ENCODE results near the gene KANK3. TPM values are rescaled to one million over a fixed set of nuclear protein-coding genes. Genes with fewer than 3 reads are reported as not detected.

KANK3 gene
- total RNA-seq, 1 experiment from 2014 or later, result 7.7 TPM

DNA sequence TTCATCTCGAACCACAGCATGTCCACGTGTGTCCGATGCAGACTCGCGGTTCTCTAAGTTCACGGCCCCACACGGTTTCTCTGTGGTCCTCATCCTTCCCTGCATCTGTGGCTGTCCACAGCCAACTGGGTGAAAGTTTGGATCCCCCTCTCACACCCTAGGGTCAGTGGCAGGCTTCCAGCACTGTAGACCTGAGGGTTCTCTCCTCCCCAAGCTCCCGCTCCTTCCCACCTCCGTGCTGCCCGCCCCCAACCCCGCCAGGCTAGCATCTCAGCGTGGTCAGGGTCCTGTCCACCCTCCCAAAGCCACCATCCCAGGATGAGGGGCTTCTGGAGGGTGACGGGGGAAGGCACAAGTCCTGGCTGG, 23.9 kb upstream of the KANK3 start:
- Histone ChIP-seq H4K91ac (ENCODE audit: insufficient read length, low read depth, low read length) (no peak overlapping the region), H3K4me2 (ENCODE audit: insufficient read depth, insufficient read length, low read length) (peak overlapping the region; percentile 5), H3K4ac (ENCODE audit: low read depth, low read length) (no peak overlapping the region), H3K23me2 (ENCODE audit: insufficient read length, low read depth, low read length, poor library complexity, severe bottlenecking) (peaks cover 6% of the 10 kb centered on the region), H2BK15ac (ENCODE audit: low read depth, low read length) (no peak overlapping the region), H3K9me3 (ENCODE audit: control insufficient read depth, low read depth, low read length) (no peaks in the 10 kb centered on the region), H4K5ac (ENCODE audit: insufficient read length, low read depth, low read length) (no peak overlapping the region), H3K4me1 (ENCODE audit: insufficient read depth, low read length) (peaks cover 4% of the 10 kb centered on the region; the same call in 1 of the 2 replicates), H3K9ac (ENCODE audit: extremely low read depth, insufficient read length, low read length) (no peak overlapping the region), H3K79me2 (ENCODE audit: insufficient read depth, low read length) (no peaks in the 10 kb centered on the region), H2BK12ac (ENCODE audit: insufficient read length, low read depth, low read length) (no peak overlapping the region), H3K27me3 (ENCODE audit: insufficient read depth, low read length) (no peaks in the 10 kb centered on the region; the same call in 1 of the 2 replicates), H3K79me1 (ENCODE audit: insufficient read depth, low read depth, low read length, poor library complexity, severe bottlenecking) (no peaks in the 10 kb centered on the region), H2BK20ac (ENCODE audit: low read depth, low read length, poor library complexity, severe bottlenecking) (no peak overlapping the region), H3K23ac (ENCODE audit: insufficient read length, low read depth, low read length) (no peak overlapping the region), H3K18ac (ENCODE audit: insufficient read length, low read depth, low read length) (no peak overlapping the region), H3K56ac (ENCODE audit: insufficient read length, low read depth, low read length) (no peak overlapping the region), H2BK5ac (ENCODE audit: insufficient read length, low read length) (no peak overlapping the region), H4K8ac (replicated peaks; ENCODE audit: insufficient read length, low read depth, low read length) (no peak overlapping the region), H3T11ph (ENCODE audit: low read length) (no peak overlapping the region), H2AFZ (ENCODE audit: low read length) (no peak overlapping the region), H2AK5ac (ENCODE audit: insufficient read length, low read length) (no peak overlapping the region), H2BK120ac (ENCODE audit: low read depth, low read length, poor library complexity, severe bottlenecking) (no peak overlapping the region), H4K20me1 (ENCODE audit: control insufficient read depth, insufficient read depth, insufficient read length) (no peaks in the 10 kb centered on the region), H3K27ac (ENCODE audit: insufficient read length, low read depth, low read length) (no peak overlapping the region), H3K14ac (ENCODE audit: insufficient read depth, low read length) (no peak overlapping the region)
- H3K4me3 Mint-ChIP-seq, result peak overlapping the region; percentile 35 to 51; a peak in 4 of 5 replicates
- no CpG with 5 or more reads among the region's 13 CpGs for WGBS (ENCODE audit: extremely low coverage, insufficient read length, low lambda C conversion rate)
- H3K9me3 Mint-ChIP-seq, result no peaks in the 10 kb centered on the region
- H3K27me3 Mint-ChIP-seq (ENCODE audit: low read depth), result peaks cover 55% of the 10 kb centered on the region
- H3K4me1 Mint-ChIP-seq, result peaks cover 23 to 28% of the 10 kb centered on the region in 2 experiments
- peak overlapping the region in 1 of 3 experiments; percentile 18; a peak in 1 of 7 replicates for H3K27ac Mint-ChIP-seq
- no peak for DNase-seq
- H3K36me3 Mint-ChIP-seq (ENCODE audit: insufficient read depth in 1 of 3, low read depth in 3 of 3), result peaks cover 0 to 3% (median 0%) of the 10 kb centered on the region in 3 experiments; a peak in 3 of 7 replicates
- TF ChIP-seq, protein P1, sequence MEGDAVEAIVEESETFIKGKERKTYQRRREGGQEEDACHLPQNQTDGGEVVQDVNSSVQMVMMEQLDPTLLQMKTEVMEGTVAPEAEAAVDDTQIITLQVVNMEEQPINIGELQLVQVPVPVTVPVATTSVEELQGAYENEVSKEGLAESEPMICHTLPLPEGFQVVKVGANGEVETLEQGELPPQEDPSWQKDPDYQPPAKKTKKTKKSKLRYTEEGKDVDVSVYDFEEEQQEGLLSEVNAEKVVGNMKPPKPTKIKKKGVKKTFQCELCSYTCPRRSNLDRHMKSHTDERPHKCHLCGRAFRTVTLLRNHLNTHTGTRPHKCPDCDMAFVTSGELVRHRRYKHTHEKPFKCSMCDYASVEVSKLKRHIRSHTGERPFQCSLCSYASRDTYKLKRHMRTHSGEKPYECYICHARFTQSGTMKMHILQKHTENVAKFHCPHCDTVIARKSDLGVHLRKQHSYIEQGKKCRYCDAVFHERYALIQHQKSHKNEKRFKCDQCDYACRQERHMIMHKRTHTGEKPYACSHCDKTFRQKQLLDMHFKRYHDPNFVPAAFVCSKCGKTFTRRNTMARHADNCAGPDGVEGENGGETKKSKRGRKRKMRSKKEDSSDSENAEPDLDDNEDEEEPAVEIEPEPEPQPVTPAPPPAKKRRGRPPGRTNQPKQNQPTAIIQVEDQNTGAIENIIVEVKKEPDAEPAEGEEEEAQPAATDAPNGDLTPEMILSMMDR (conservative IDR thresholded peaks at IDR 0.05), result no peak
